Epithelial cell of proximal tubule (primary cell): ENCODE measurements around the gene FILIP1. TPM values are rescaled to one million over a fixed set of nuclear protein-coding genes. Genes with fewer than 3 reads are reported as not detected.

ENCODE experiments used
- DNase-seq: peaks from one replicate; pipeline ENCODE4 v3.0.0-alpha.2; 2011; ENCODE audit warnings: low read depth
- H3K4me3 ChIP-seq: 2 replicates; pipeline ENCODE4 v1.5.1; 2011; ENCODE audit warnings: low read depth, mild to moderate bottlenecking, low read length
- CTCF ChIP-seq: conservative IDR thresholded peaks from 2 replicates; pipeline ENCODE4 v1.5.1; 2012; ENCODE audit warnings: low read depth, mild to moderate bottlenecking, low read length
- total RNA-seq: library from RNA; depleted of rRNA; stranded (reverse); fragments of >200 nt; gene quantifications from 2 replicates; pipeline ENCODE4 v1.2.3, GENCODE V29; 2015

FILIP1 gene
- total RNA-seq, 1 donor from 2014 or later: under 0.01 TPM

- DNase-seq: no peak
- TF ChIP-seq CTCF: no peak
- peak overlapping the region; percentile 26 for H3K4me3 ChIP-seq
These were observed 214.2 kb downstream of the FILIP1 start for GRCh38 chr6:75279418-75279817.

- H3K4me3 ChIP-seq: no peak overlapping the region
- DNase-seq: no peak
- no peak for TF ChIP-seq CTCF
These were observed 215.0 kb downstream of the FILIP1 start for GRCh38 chr6:75278474-75279077.

GRCh38 chr6:75275067-75275466, 218.5 kb downstream of the FILIP1 start:
- no peak for DNase-seq
- no peak overlapping the region for H3K4me3 ChIP-seq
- no peak for TF ChIP-seq CTCF

- TF ChIP-seq CTCF: no peak
- no peak for DNase-seq
- no peak overlapping the region for H3K4me3 ChIP-seq
These were observed 220.6 kb downstream of the FILIP1 start for GRCh38 chr6:75273009-75273408.

GRCh38 chr6:75272145-75272840, 221.3 kb downstream of the FILIP1 start:
- no peak for DNase-seq
- no peak overlapping the region for H3K4me3 ChIP-seq
- no peak for TF ChIP-seq CTCF

GRCh38 chr6:75268988-75269354, 224.6 kb downstream of the FILIP1 start:
- TF ChIP-seq CTCF: no peak
- no peak for DNase-seq
- H3K4me3 ChIP-seq: no peak overlapping the region
